ENCODE data around the gene SRSF9. TPM values are rescaled to one million over a fixed set of nuclear protein-coding genes. Genes with fewer than 3 reads are reported as not detected.

Gene SRSF9
- polyA plus RNA-seq, 1 of the 3 experiments (the other 2 are of a cell fraction): 210 TPM

DNA sequence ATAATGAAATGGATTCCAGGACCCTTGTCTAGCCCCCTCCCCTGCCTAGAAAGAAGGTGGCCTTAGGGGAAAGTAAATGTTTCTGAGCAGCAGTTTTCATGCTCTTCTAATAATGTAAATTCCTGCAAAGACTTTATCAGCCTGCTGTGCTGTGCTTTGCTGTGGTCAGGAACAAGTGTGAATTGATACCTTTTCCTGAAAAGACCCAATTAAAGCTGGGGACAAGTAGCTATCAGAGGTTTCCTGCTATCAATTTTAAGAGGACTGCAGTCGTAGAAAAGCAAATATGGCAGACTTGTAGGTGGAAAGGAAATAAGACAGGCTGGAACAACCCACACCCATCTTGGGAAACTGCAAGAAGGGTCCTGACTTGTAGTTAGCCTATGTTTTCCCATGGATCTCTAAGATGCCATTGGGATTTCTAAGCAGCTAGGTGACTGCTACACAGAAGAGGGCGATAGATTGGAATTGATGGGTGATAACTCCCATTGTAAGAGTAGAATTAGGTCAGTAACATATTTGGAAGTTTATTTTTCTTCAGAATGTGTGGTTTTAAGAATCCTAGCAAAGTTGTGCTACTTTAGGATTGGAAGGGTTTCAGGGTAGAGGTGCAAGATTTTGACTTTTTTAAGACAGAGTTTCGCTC is 29.4 kb upstream of the SRSF9 start:
- Histone ChIP-seq H4K20me1 (ENCODE audit: insufficient read depth) (peaks cover 25% of the 10 kb centered on the region), H3K36me3 (replicated peaks in 1 of 2; ENCODE audit: control insufficient read depth in 1 of 2, insufficient read depth in 2 of 2, low read length in 1 of 2) (peaks cover 30 to 40% of the 10 kb centered on the region in 2 experiments), H3K27ac (ENCODE audit: low read depth in 2 of 2, low read length in 1 of 2) (no peak overlapping the region), H3K27me3 (ENCODE audit: insufficient read depth) (no peaks in the 10 kb centered on the region), H3K4me3 (ENCODE audit: low read depth in 2 of 2, low read length in 1 of 2) (no peak overlapping the region), H3K9ac (no peak overlapping the region), H2AFZ (ENCODE audit: low read depth) (no peak overlapping the region), H3K4me2 (0 out of 2 replicates have a peak overlapping the region, but pooled peaks have one; percentile 81), H3K79me2 (ENCODE audit: insufficient read depth) (peaks cover 49% of the 10 kb centered on the region), H3F3A (replicated peaks; ENCODE audit: insufficient read depth) (peaks cover 28% of the 10 kb centered on the region), H3K9me3 (no peaks in the 10 kb centered on the region), H3K9me2 (no peaks in the 10 kb centered on the region), H3K4me1 (ENCODE audit: control insufficient read depth in 1 of 2, insufficient read depth in 2 of 2, low read depth in 1 of 2, low read length in 1 of 2) (peaks cover 0 to 11% of the 10 kb centered on the region in 2 experiments; a peak in 2 of 4 replicates)
- ChIA-PET POLR2A (interaction anchor here (0.6 kb wide), 1 partner anchor 23 kb away, joined by 3 read pairs; no protein-coding TSS in a partner anchor), CTCF (interaction anchor here (1.2 to 1.6 kb wide), 2 partner anchors 30 to 36 kb away, joined by 3 to 6 read pairs; no protein-coding TSS in a partner anchor)
- WGBS (ENCODE audit: low lambda C conversion rate): 96% methylated on average over 3 of the region's 3 CpGs
- DNase-seq: no peak
- TF ChIP-seq GATA2 (CRISPR knock-in tag; IDR thresholded peaks at IDR 0.05) (no peak), REST (IDR thresholded peaks at IDR 0.05; ENCODE audit: low read depth, low read length) (no peak), NRF1 (IDR thresholded peaks at IDR 0.05; ENCODE audit: low read depth, low read length) (no peak), EZH2phosphoT487 (IDR thresholded peaks at IDR 0.05; ENCODE audit: borderline replicate concordance, low read depth) (no peak), JUND (IDR thresholded peaks at IDR 0.05) (no peak)
- TF ChIP-seq, protein P1, sequence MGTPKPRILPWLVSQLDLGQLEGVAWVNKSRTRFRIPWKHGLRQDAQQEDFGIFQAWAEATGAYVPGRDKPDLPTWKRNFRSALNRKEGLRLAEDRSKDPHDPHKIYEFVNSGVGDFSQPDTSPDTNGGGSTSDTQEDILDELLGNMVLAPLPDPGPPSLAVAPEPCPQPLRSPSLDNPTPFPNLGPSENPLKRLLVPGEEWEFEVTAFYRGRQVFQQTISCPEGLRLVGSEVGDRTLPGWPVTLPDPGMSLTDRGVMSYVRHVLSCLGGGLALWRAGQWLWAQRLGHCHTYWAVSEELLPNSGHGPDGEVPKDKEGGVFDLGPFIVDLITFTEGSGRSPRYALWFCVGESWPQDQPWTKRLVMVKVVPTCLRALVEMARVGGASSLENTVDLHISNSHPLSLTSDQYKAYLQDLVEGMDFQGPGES (IDR thresholded peaks at IDR 0.05; ENCODE audit: low read depth, low read length): no peak

GRCh38 chr12:120497524-120498150 is 28.1 kb upstream of the SRSF9 start:
- H3K27me3 ChIP-seq (ENCODE audit: insufficient read depth): no peaks in the 10 kb centered on the region
- H2AFZ ChIP-seq (ENCODE audit: low read depth): no peak overlapping the region
- H3K4me2 ChIP-seq: peak overlapping the region; percentile 81
- peaks cover 25% of the 10 kb centered on the region for H3F3A ChIP-seq (replicated peaks; ENCODE audit: insufficient read depth)
- 0 out of 4 replicates have a peak overlapping the region, but pooled peaks of 1 of the 2 experiments have one; percentile 29 for H3K27ac ChIP-seq (ENCODE audit: low read depth in 2 of 2, low read length in 1 of 2)
- 28% methylated on average over 9 of the region's 9 CpGs for WGBS (ENCODE audit: low lambda C conversion rate)
- POLR2A ChIA-PET: interaction anchor here (0.9 to 2.8 kb wide), 2 partner anchors 10 to 29 kb away, joined by 6 to 12 read pairs; partner anchors contain the start of gene SRSF9
- no peaks in the 10 kb centered on the region for H3K9me3 ChIP-seq
- H3K79me2 ChIP-seq (ENCODE audit: insufficient read depth): peaks cover 50% of the 10 kb centered on the region
- no peaks in the 10 kb centered on the region for H3K9me2 ChIP-seq
- CTCF ChIA-PET: interaction anchor here (0.6 to 3.5 kb wide), 5 partner anchors 11 to 148 kb away, joined by 3 to 18 read pairs (median 4); partner anchors contain the start of gene SRSF9
- H4K20me1 ChIP-seq (ENCODE audit: insufficient read depth): peaks cover 25% of the 10 kb centered on the region
- peak overlapping the region; percentile 83 to 89 for H3K4me3 ChIP-seq (ENCODE audit: low read depth in 2 of 2, low read length in 1 of 2)
- DNase-seq: no peak
- H3K36me3 ChIP-seq (replicated peaks in 1 of 2; ENCODE audit: control insufficient read depth in 1 of 2, insufficient read depth in 2 of 2, low read length in 1 of 2): peaks cover 21 to 33% of the 10 kb centered on the region in 2 experiments
- H3K4me1 ChIP-seq (ENCODE audit: control insufficient read depth in 1 of 2, insufficient read depth in 2 of 2, low read depth in 1 of 2, low read length in 1 of 2): peaks cover 0 to 11% of the 10 kb centered on the region in 2 experiments; a peak in 2 of 4 replicates
- peak overlapping the region; percentile 81; the same call in 1 of the 2 replicates for H3K9ac ChIP-seq
- no peak for TF ChIP-seq MXI1 (IDR thresholded peaks at IDR 0.05; ENCODE audit: low read depth, low read length)
- TF ChIP-seq RCOR1 (IDR thresholded peaks at IDR 0.05; ENCODE audit: low read length): no peak
- TF ChIP-seq RAD21 (IDR thresholded peaks at IDR 0.05; ENCODE audit: low read length): no peak
- TF ChIP-seq MAX (IDR thresholded peaks at IDR 0.05; ENCODE audit: low read depth): no peak
- TF ChIP-seq ELF1 (IDR thresholded peaks at IDR 0.05): no peak
- TF ChIP-seq TAF1 (IDR thresholded peaks at IDR 0.05; ENCODE audit: borderline replicate concordance, low read depth, low read length): no peak
- TF ChIP-seq CTCF (IDR thresholded peaks at IDR 0.05): no peak
- no peak for TF ChIP-seq SMC3 (IDR thresholded peaks at IDR 0.05; ENCODE audit: low read depth, low read length)
- TF ChIP-seq, protein P2, sequence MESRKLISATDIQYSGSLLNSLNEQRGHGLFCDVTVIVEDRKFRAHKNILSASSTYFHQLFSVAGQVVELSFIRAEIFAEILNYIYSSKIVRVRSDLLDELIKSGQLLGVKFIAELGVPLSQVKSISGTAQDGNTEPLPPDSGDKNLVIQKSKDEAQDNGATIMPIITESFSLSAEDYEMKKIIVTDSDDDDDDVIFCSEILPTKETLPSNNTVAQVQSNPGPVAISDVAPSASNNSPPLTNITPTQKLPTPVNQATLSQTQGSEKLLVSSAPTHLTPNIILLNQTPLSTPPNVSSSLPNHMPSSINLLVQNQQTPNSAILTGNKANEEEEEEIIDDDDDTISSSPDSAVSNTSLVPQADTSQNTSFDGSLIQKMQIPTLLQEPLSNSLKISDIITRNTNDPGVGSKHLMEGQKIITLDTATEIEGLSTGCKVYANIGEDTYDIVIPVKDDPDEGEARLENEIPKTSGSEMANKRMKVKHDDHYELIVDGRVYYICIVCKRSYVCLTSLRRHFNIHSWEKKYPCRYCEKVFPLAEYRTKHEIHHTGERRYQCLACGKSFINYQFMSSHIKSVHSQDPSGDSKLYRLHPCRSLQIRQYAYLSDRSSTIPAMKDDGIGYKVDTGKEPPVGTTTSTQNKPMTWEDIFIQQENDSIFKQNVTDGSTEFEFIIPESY (IDR thresholded peaks at IDR 0.05; ENCODE audit: borderline replicate concordance, low read depth): no peak
- no peak for TF ChIP-seq FOSL2 (IDR thresholded peaks at IDR 0.05; ENCODE audit: borderline replicate concordance, low read depth)
